GM10266 (cell line): ENCODE measurements around the gene MYL12A.

Experiments
- DNase-seq: peaks from one replicate; pipeline ENCODE4 v3.0.0; 2012; ENCODE audit errors: extremely low spot score
- TF ChIP-seq, protein P1 (sequence below): IDR thresholded peaks from 2 replicates; pipeline ENCODE4 v1.5.1; 2012; ENCODE audit warnings: mild to moderate bottlenecking, low read depth; ENCODE audit not compliant: control insufficient read depth, insufficient read depth; ENCODE audit errors: missing control alignments

Gene MYL12A

DNA sequence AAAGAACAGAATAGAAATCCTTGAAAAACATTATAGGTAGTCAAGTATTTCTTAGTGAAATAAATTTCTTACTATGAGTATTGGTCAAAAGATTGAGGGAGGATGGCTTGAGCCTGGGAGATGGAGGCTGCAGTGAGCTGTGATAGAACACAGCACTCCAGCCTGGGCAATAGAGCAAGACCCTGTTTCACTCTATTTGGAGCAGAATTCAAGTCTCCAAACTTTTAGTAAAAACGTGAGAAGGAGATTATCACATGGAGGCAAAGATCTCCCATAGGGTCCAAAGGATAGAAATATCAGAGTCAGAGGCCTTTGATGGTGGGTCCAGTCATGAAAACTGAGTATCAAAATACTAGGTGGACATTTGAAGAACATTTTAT lies 2.4 kb upstream of the MYL12A start:
- DNase-seq, result no peak
- TF ChIP-seq, protein P1, sequence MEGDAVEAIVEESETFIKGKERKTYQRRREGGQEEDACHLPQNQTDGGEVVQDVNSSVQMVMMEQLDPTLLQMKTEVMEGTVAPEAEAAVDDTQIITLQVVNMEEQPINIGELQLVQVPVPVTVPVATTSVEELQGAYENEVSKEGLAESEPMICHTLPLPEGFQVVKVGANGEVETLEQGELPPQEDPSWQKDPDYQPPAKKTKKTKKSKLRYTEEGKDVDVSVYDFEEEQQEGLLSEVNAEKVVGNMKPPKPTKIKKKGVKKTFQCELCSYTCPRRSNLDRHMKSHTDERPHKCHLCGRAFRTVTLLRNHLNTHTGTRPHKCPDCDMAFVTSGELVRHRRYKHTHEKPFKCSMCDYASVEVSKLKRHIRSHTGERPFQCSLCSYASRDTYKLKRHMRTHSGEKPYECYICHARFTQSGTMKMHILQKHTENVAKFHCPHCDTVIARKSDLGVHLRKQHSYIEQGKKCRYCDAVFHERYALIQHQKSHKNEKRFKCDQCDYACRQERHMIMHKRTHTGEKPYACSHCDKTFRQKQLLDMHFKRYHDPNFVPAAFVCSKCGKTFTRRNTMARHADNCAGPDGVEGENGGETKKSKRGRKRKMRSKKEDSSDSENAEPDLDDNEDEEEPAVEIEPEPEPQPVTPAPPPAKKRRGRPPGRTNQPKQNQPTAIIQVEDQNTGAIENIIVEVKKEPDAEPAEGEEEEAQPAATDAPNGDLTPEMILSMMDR, result no peak

DNA sequence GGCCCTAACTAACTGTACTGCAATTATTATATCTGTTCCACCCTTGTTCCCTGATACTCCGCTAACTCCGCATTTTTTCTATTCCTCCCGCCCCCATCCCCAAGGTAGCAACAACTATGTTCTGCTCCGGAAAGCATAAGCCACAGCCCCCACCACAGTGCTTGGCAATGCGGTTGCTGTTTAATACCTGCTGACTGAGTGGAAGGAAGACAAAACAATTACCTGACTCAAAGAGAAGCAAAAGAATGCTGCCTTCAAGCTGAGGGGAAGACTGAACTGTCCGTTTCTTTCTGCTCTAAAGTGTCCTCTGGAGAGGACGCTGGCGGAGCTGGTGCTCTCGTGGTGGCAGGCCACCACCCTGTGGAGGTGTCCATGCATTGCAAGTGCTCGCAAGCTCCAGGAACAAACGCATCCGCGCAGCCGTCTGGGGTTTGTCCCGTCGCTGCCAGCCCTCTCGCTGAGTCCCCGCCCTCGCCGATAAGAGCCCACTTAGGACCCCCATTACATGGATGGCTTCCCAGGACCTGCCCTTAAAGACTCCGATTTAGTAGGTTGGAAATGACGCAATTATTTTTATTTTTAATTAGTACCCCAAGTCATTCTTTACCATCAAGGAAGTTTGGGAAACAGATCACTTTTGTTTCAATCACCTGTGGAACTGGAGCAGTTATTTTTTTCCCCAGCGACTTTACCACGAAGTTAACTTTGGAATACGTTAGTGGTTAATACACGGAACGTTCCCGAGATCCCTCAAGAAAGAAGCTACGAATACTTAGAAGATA lies 1.6 kb upstream of the MYL12A start:
- TF ChIP-seq, protein P1, result peak; percentile 97
- peak; percentile 80 for DNase-seq

DNA sequence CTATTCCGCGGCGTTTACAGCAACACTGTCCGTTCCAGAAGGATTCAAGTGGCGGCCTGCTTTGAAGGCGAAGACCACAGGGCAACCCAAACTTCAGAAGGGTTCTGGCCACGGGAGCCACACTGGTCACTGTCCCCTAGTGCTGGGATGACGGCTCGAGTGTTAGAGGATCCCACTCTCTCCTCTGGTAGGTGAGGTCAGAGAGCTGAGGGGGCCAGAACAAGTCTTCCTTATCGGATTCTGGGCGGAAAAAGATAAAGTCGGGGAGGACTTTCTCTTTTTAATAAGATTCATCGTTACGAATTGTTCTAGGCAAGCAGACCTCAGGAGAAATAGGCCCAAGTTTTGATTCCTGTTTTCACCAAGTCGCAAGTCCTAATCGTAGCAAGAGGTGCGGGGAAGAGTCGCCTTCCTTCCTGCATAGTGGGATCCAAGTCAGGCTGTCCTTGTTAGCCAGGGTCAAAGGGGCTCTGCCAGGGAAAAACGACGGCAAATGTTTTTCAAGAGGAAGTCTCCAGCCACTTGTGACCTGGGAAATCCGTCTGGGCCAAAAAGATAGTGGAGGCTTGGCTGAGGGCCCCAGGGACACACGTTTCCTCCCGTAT lies 864 bp upstream of the MYL12A start:
- no peak for DNase-seq
- TF ChIP-seq, protein P1, result no peak

GRCh38 chr18:3248062-3248657 lies 559 bp downstream of the MYL12A start:
- no peak for DNase-seq
- TF ChIP-seq, protein P1, result no peak

DNA sequence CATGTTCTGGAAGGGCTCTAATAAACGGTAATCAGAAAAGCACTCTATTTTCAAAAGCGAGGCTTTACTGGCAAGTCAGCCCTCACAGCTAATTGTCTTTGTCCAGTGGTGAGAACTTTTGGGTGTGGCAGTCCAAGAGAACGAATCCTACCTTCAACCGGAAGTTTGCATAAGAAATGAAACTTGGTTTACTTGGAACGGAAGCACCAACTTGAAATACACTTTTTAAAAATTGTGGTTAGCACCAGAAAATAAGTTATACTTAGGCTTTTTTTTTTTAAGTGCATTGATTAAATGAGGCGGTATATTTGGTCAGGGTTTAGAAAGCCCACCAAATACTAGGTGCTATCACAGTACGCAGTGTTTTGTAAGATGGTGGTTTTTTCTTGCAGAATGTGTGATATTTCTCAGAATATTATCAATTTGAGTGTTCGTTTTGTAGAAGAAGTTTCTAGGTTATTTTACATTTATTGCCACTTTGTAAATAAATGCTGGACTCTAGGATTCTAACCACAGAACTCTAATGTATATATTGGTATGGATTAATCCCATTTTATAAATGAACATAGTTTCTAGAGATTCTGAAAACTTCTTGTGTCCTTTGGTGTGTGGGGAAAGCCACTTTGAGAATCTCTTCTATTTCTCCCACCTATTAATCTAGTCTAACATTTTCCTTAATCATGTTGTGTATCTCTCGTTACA lies 1.2 kb downstream of the MYL12A start:
- peak; percentile 47 for DNase-seq

DNA sequence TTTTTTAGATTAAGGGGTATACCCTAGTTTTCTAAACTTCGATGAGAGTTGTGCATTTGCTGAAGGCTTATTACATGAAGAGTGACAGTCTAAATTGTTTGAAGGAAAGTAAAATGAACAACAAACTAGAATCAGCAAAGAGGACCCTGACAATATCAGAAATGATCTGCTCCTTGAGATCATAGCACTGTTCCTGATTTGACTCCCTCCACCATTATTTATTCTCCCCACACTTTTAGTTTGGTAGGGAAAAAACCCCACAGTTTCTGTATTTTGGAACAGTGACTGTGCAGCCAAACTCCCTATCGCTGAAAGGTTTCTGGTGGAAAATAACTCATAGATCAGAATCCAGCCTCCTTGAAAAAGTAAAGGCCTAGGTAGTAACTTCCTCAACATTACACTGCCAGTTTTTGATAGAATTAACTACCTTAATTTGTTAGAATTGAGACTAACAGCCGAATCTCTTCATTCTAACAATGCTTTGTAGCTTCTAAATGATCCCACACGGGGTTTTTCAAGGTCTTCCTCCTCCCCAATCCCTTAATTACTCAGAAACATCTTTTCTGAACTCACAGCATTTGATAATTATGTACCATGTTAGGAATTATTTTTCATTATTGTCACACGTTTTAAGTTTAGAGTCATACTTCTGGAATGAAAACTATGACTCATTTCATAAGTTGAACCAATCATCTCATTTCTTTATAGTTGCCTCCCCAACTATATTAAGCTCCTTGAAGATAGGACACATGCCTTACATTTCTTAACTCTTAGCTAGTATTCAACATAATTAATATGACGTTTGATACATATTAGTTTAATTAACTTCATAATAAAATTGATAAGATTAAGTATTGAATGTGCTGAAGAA lies 2.9 kb downstream of the MYL12A start:
- no peak for DNase-seq
- TF ChIP-seq, protein P1, result no peak

More for the DNA sequence above, 1.2 kb downstream of the MYL12A start:
- TF ChIP-seq, protein P1, result no peak
